GM12864 (cell line): ENCODE data around the gene CTNNA2.

Source experiments
- DNase-seq: peaks from one replicate; pipeline ENCODE4 v3.0.0-alpha.2; 2011; ENCODE audit warnings: low read depth
- H3K4me3 ChIP-seq: 2 replicates; pipeline ENCODE4 v1.5.1; 2011; ENCODE audit warnings: mild to moderate bottlenecking, low read depth, low read length, control low read depth
- TF ChIP-seq, protein P1 (sequence below): IDR thresholded peaks from 2 replicates; pipeline ENCODE4 v1.5.1; 2011; ENCODE audit warnings: low read depth, mild to moderate bottlenecking, moderate library complexity, low read length, control low read depth, inconsistent platforms; ENCODE audit errors: missing control alignments

The CTNNA2 gene

DNA sequence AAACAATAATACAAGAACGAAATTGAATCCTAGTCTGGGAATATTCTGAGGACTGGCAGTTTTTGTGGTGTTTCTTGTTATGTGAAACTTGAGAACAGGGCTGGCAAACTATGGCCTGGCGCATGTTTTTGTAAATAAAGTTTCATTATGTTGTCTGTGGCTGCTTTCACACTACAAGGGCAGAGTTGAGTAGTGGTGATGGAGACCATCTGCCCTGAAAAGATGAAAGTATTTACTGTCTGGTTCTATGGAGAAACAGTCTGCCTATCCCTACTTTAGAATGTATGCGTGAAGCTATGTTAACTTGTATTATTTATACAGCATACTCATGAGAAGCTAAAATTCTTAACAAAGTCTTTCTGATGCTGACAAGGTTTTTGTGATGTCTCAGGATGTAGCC is 439.8 kb downstream of the CTNNA2 start:
- no peak for DNase-seq
- TF ChIP-seq, protein P1, sequence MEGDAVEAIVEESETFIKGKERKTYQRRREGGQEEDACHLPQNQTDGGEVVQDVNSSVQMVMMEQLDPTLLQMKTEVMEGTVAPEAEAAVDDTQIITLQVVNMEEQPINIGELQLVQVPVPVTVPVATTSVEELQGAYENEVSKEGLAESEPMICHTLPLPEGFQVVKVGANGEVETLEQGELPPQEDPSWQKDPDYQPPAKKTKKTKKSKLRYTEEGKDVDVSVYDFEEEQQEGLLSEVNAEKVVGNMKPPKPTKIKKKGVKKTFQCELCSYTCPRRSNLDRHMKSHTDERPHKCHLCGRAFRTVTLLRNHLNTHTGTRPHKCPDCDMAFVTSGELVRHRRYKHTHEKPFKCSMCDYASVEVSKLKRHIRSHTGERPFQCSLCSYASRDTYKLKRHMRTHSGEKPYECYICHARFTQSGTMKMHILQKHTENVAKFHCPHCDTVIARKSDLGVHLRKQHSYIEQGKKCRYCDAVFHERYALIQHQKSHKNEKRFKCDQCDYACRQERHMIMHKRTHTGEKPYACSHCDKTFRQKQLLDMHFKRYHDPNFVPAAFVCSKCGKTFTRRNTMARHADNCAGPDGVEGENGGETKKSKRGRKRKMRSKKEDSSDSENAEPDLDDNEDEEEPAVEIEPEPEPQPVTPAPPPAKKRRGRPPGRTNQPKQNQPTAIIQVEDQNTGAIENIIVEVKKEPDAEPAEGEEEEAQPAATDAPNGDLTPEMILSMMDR = no peak
- no peak overlapping the region for H3K4me3 ChIP-seq

DNA sequence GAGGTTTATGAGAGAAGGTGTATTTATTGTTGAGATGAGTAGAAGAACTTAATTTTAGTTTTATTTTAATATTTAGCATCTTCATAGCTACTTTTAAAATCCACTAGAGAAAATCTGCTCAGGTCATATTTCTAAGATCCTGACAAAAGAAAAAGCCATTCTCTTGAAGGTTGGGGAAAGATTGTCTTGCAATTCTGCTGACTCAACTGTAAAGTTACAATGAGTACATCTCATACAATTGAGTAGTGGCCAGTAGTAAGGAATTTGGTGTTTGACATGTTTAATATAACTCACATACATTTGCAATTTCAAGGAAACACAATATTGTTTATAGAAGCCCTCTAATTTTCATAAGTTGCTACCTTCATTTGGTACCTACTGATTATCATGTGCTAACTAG is 447.2 kb downstream of the CTNNA2 start:
- DNase-seq = no peak
- no peak overlapping the region for H3K4me3 ChIP-seq
- TF ChIP-seq, protein P1 = no peak

DNA sequence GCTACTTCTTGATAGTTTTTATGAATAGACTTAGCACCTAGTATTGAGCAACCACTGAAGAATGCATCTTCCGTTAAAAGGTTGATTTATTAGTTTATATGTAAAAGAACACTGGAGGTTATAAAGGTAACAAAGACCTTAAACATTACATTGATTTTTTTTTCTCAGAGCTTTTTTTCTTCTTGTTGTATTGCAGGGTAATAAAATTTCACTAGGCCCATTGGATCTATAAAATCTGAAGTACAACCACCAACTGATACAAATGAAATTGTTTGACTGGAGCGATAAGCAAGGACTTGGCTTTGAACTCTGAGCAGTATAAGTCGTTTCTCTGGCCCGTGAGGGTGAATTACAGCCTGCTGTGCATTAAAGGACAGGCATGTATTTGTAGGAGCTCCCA is 447.7 kb downstream of the CTNNA2 start:
- TF ChIP-seq, protein P1 = no peak
- H3K4me3 ChIP-seq = no peak overlapping the region
- DNase-seq = no peak

DNA sequence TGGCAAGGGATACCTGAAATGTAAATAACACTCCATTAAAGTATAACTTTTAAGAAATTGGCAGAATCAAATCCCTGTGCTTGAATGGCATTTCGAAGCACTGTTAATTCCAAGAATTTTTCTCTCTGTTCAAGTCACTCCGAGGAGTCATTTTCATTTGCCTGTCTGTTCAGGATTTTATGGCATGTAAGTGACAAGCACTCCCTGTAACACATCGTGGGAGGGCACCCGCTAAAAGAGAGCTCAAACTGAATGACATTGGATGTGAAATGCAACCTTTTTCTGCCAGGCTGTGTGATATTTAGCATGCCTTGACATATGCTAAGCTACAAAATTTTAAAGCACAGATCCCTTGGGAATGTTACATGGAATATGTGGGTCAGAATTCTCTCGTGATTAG is 452.1 kb downstream of the CTNNA2 start:
- TF ChIP-seq, protein P1 = no peak
- H3K4me3 ChIP-seq = no peak overlapping the region
- no peak for DNase-seq

DNA sequence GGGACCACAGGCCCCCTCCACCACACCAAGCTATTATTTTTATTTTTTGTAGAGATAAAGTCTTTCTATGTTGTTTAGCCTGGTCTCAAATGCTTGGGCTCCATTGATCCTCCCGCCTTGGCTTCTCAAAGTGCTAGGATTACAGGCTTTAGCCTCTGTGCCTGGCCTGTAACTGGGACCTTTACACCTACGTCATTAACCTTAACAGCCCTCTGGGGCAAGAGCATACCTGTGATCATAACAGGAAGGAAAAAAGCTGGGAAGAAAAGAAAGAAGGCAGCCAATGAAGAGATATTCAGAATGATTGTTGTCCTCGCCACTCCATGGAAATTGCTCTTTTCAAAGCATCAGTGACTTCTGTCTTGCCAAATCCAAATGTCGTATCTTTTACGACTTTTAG is 453.5 kb downstream of the CTNNA2 start:
- TF ChIP-seq, protein P1 = no peak
- DNase-seq = no peak
- H3K4me3 ChIP-seq = no peak overlapping the region

DNA sequence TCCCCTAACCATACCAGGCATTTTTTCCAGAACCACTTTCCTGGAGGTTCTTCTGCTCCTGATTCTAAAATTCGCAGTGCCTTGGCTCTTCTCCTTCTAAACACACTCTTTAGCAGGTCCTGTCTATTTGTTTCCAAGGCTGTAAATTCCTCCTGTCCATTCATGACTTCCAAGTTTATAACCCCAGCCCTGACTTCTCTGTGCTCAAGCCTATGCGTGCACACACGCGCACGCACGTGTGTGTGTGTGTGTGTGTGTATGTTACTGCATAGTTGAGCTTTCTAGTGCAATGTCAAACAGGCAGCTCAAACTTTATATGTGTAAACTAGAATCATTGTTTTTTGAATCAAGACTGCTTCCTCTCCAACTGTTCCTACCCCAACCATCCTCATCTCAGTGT is 454.0 kb downstream of the CTNNA2 start:
- H3K4me3 ChIP-seq = no peak overlapping the region
- no peak for DNase-seq
- TF ChIP-seq, protein P1 = no peak

DNA sequence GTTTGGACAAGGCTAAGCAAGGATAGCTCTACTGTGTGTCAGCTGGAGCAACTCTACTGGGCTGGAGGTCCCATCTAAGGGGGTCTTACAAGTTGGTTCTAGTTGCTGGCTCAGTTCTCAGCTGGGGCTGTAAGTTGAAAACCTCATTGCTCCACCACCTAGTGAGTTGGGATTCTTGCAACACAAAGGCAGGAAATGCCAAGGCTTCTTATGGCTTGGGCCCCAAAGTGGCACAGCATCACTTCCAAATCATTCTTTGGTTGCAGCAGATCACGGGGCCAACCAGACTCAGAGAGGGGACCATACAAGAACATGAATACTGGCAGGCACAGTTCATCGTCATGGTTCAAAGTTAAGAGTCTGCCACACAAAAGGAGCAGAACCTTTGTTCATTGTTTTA is 459.0 kb downstream of the CTNNA2 start:
- TF ChIP-seq, protein P1 = no peak
- DNase-seq = no peak
- no peak overlapping the region for H3K4me3 ChIP-seq
